SK-N-SH treated with all-trans-retinoic acid at 6 μM for 48 hours (cell line): Measurements from ENCODE around the gene TMEM121B.
A peak's percentile ranks its signal among the peaks of the same experiment; 100 is the strongest.

Experiments
- ATAC-seq: fragments of 200-7000 bp; cut with Tn5 transposase; 3 replicates; pipeline ENCODE4 v1.9.1; 2020; ENCODE audit warnings: mild to moderate bottlenecking, moderate library complexity
- ARNTL ChIP-seq: fragments of 450-650 bp; formaldehyde crosslinking; IDR thresholded peaks from 2 replicates; pipeline ENCODE4 v1.5.0; 2020; ENCODE audit warnings: low read depth, mild to moderate bottlenecking, moderate library complexity, borderline replicate concordance
- BACH2 ChIP-seq: fragments of 250-450 bp; sonication (Bioruptor Pico); IDR thresholded peaks from 2 replicates; pipeline ENCODE4 v1.9.0; 2021; ENCODE audit warnings: mild to moderate bottlenecking, borderline replicate concordance
- CSDC2 ChIP-seq: fragments of 250-450 bp; sonication (Bioruptor Pico); IDR thresholded peaks from 2 replicates; pipeline ENCODE4 v1.5.0; 2020; ENCODE audit warnings: mild to moderate bottlenecking, moderate library complexity
- CSRNP3 ChIP-seq: fragments of 250-450 bp; sonication (Bioruptor Pico); IDR thresholded peaks from 2 replicates; pipeline ENCODE4 v1.5.1; 2021; ENCODE audit warnings: mild to moderate bottlenecking, moderate library complexity
- ESRRG ChIP-seq: fragments of 250-450 bp; sonication (Bioruptor Pico); IDR thresholded peaks from 2 replicates; pipeline ENCODE4 v1.6.1; 2021; ENCODE audit warnings: mild to moderate bottlenecking
- GLIS3 ChIP-seq: fragments of 250-450 bp; sonication (Bioruptor Pico); IDR thresholded peaks from 2 replicates; pipeline ENCODE4 v1.5.0; 2020; ENCODE audit warnings: mild to moderate bottlenecking, moderate library complexity
- ISL1 ChIP-seq: fragments of 250-450 bp; sonication (Bioruptor Pico); IDR thresholded peaks from 2 replicates; pipeline ENCODE4 v2.1.2; 2022; ENCODE audit warnings: mild to moderate bottlenecking, moderate library complexity
- OSR1 ChIP-seq: fragments of 250-450 bp; sonication (Bioruptor Pico); IDR thresholded peaks from 2 replicates; pipeline ENCODE4 v1.8.0; 2022; ENCODE audit warnings: moderate library complexity, mild to moderate bottlenecking, inconsistent platforms
- POU6F1 ChIP-seq: fragments of 250-450 bp; sonication (Bioruptor Pico); IDR thresholded peaks from 2 replicates; pipeline ENCODE4 v1.8.0; 2021; ENCODE audit warnings: low read depth, mild to moderate bottlenecking, moderate library complexity, borderline replicate concordance
- PPARA ChIP-seq: fragments of 250-450 bp; sonication (Bioruptor Pico); IDR thresholded peaks from 2 replicates; pipeline ENCODE4 v1.5.0; 2020; ENCODE audit warnings: mild to moderate bottlenecking, borderline replicate concordance
- RARB ChIP-seq: fragments of 250-450 bp; sonication (Bioruptor Pico); IDR thresholded peaks from 2 replicates; pipeline ENCODE4 v1.8.0; 2021; ENCODE audit warnings: mild to moderate bottlenecking, moderate library complexity
- SNAI2 ChIP-seq: fragments of 250-450 bp; sonication (Bioruptor Pico); IDR thresholded peaks from 2 replicates; pipeline ENCODE4 v1.5.0; 2020; ENCODE audit warnings: mild to moderate bottlenecking, moderate library complexity
- TCF4 ChIP-seq: fragments of 250-450 bp; sonication (Bioruptor Pico); IDR thresholded peaks from 2 replicates; pipeline ENCODE4 v1.8.0; 2021; ENCODE audit warnings: mild to moderate bottlenecking, moderate library complexity, borderline replicate concordance
- TOX ChIP-seq: fragments of 250-450 bp; sonication (Bioruptor Pico); IDR thresholded peaks from 2 replicates; pipeline ENCODE4 v1.8.0; 2021; ENCODE audit warnings: mild to moderate bottlenecking, moderate library complexity, borderline replicate concordance
- ZC3H10 ChIP-seq: fragments of 250-450 bp; sonication (Bioruptor Pico); IDR thresholded peaks from 2 replicates; pipeline ENCODE4 v1.5.1; 2021; ENCODE audit warnings: mild to moderate bottlenecking, moderate library complexity
- ZFP3 ChIP-seq: fragments of 250-450 bp; sonication (Bioruptor Pico); IDR thresholded peaks from 2 replicates; pipeline ENCODE4 v1.5.0; 2020; ENCODE audit warnings: mild to moderate bottlenecking, moderate library complexity
- ZFP30 ChIP-seq: fragments of 450-650 bp; formaldehyde crosslinking; IDR thresholded peaks from 2 replicates; pipeline ENCODE4 v1.5.0; 2022; ENCODE audit warnings: mild to moderate bottlenecking, moderate library complexity
- ZNF565 ChIP-seq: fragments of 450-650 bp; formaldehyde crosslinking; conservative IDR thresholded peaks from 2 replicates; pipeline ENCODE4 v1.5.0; 2020; ENCODE audit warnings: low read depth, mild to moderate bottlenecking, moderate library complexity
- ZNF70 ChIP-seq: fragments of 450-650 bp; formaldehyde crosslinking; IDR thresholded peaks from 2 replicates; pipeline ENCODE4 v1.5.0; 2020; ENCODE audit warnings: mild to moderate bottlenecking, moderate library complexity
- ZNF8 ChIP-seq: fragments of 450-650 bp; formaldehyde crosslinking; IDR thresholded peaks from 2 replicates; pipeline ENCODE4 v1.5.0; 2020; ENCODE audit warnings: mild to moderate bottlenecking, moderate library complexity
- TF ChIP-seq, protein P1 (sequence below): fragments of 250-450 bp; sonication (Bioruptor Pico); IDR thresholded peaks from 2 replicates; pipeline ENCODE4 v1.5.0; 2020; ENCODE audit warnings: mild to moderate bottlenecking, moderate library complexity

The TMEM121B gene

DNA sequence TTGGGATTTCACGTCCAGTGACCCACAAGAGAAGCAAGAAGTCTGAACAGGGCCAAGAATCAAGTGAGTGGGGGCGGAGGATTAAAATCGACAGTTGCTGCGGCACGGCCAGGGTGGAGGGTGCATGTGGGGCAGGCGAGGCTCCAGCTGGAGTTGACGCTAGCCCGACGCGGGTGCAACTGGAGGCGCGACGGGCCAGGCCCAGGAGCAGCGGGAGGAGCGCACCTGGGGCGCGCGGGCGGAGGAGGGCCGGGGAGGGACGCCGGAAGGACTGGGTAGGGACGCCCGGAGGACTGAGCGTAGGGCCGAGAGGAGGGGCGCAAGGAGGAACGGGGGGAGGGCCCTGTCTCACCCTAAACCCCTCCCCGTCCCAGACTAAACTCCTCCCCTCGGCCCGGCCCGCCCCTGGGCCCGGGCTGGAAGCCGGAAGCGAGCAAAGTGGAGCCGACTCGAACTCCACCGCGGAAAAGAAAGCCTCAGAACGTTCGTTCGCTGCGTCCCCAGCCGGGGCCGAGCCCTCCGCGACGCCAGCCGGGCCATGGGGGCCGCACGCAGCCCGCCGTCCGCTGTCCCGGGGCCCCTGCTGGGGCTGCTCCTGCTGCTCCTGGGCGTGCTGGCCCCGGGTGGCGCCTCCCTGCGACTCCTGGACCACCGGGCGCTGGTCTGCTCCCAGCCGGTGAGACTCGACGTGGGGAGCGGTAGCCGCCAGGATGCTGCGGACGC lies 36.4 kb downstream of the TMEM121B start, which contains the start of gene IL17RA:
TSS of gene IL17RA (plus strand) at position 447 of the 723 bp plus-strand sequence. CDS start at position 539, 92 bp downstream.
- ATAC-seq = peak; percentile 88
- TF ChIP-seq ARNTL (CRISPR knock-in tag) = no peak
- TF ChIP-seq ZNF8 = no peak
- no peak for TF ChIP-seq CSRNP3 (CRISPR knock-in tag)
- no peak for TF ChIP-seq ZNF565 (CRISPR knock-in tag)
- TF ChIP-seq ESRRG (CRISPR knock-in tag) = no peak
- TF ChIP-seq TCF4 = no peak
- TF ChIP-seq ZC3H10 (CRISPR knock-in tag) = no peak
- no peak for TF ChIP-seq OSR1 (CRISPR knock-in tag)
- no peak for TF ChIP-seq POU6F1 (CRISPR knock-in tag)
- no peak for TF ChIP-seq CSDC2 (CRISPR knock-in tag)

GRCh38 chr22:17083811-17084441 lies 37.2 kb downstream of the TMEM121B start:
- TF ChIP-seq BACH2 (CRISPR knock-in tag) (no peak), CSDC2 (CRISPR knock-in tag) (no peak), CSRNP3 (CRISPR knock-in tag) (no peak), OSR1 (CRISPR knock-in tag) (no peak), ARNTL (CRISPR knock-in tag) (no peak), TCF4 (no peak), ZNF565 (CRISPR knock-in tag) (no peak), SNAI2 (no peak), ISL1 (CRISPR knock-in tag) (no peak), ZNF70 (CRISPR knock-in tag) (no peak), PPARA (CRISPR knock-in tag) (no peak), ESRRG (CRISPR knock-in tag) (no peak), RARB (CRISPR knock-in tag) (no peak), TOX (CRISPR knock-in tag) (no peak), GLIS3 (CRISPR knock-in tag) (no peak)
- TF ChIP-seq, protein P1, sequence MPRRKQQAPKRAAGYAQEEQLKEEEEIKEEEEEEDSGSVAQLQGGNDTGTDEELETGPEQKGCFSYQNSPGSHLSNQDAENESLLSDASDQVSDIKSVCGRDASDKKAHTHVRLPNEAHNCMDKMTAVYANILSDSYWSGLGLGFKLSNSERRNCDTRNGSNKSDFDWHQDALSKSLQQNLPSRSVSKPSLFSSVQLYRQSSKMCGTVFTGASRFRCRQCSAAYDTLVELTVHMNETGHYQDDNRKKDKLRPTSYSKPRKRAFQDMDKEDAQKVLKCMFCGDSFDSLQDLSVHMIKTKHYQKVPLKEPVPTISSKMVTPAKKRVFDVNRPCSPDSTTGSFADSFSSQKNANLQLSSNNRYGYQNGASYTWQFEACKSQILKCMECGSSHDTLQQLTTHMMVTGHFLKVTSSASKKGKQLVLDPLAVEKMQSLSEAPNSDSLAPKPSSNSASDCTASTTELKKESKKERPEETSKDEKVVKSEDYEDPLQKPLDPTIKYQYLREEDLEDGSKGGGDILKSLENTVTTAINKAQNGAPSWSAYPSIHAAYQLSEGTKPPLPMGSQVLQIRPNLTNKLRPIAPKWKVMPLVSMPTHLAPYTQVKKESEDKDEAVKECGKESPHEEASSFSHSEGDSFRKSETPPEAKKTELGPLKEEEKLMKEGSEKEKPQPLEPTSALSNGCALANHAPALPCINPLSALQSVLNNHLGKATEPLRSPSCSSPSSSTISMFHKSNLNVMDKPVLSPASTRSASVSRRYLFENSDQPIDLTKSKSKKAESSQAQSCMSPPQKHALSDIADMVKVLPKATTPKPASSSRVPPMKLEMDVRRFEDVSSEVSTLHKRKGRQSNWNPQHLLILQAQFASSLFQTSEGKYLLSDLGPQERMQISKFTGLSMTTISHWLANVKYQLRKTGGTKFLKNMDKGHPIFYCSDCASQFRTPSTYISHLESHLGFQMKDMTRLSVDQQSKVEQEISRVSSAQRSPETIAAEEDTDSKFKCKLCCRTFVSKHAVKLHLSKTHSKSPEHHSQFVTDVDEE (CRISPR knock-in tag) = no peak
- no peak for ATAC-seq

DNA sequence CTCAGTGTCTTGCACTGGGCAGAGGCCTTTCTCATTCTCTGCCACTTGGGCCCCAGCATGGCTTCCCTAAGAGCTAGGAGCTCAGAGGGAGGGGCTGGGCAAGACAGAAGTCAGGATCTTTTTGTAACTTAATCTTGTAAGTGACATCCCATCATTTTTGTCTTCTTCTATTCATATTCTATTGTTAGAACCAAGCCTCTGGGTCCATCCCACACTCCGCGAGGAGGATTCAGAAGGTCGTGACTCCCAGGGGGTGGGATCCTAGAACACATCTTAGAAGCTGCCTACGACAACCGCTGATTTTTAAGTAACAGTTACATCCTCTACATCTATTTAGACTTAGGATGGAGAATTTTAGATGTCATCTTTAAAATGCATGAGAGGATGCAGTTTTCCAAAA lies 37.9 kb downstream of the TMEM121B start:
- TF ChIP-seq OSR1 (CRISPR knock-in tag) (no peak), ZC3H10 (CRISPR knock-in tag) (no peak), GLIS3 (CRISPR knock-in tag) (no peak), POU6F1 (CRISPR knock-in tag) (no peak), ISL1 (CRISPR knock-in tag) (no peak), ZFP30 (CRISPR knock-in tag) (no peak), ZFP3 (no peak), SNAI2 (no peak), ZNF70 (CRISPR knock-in tag) (no peak), ZNF8 (no peak)
- TF ChIP-seq, protein P1 (CRISPR knock-in tag) = no peak
- TF ChIP-seq, all 23 proteins: peak for 0
- ATAC-seq = no peak
